A673 (cell line): ENCODE measurements around the gene NDRG3.

Source experiments
- CTCF ChIP-seq: fragments of 300-800, 200-600 bp; sonication (generic); conservative IDR thresholded peaks from 2 replicates; pipeline ENCODE4 v1.5.1; 2017; ENCODE audit warnings: low read depth, mild to moderate bottlenecking, antibody characterized with exemption, low read length, moderate library complexity, mixed read lengths
- EZH2 ChIP-seq: fragments of 200-600 bp; sonication (generic); IDR thresholded peaks from 2 replicates; pipeline ENCODE4 v1.6.1; 2017; ENCODE audit warnings: borderline replicate concordance, low read depth, mild to moderate bottlenecking, mixed read lengths, antibody characterized with exemption, low read length; ENCODE audit not compliant: poor library complexity, severe bottlenecking

- TF ChIP-seq EZH2 (no peak), CTCF (no peak)
Observed at GRCh38 chr20:36641506-36641843, 104.4 kb downstream of the NDRG3 start.
